SK-N-SH (cell line): ENCODE results near the gene KRTAP10-5. TPM values are rescaled to one million over a fixed set of nuclear protein-coding genes. Genes with fewer than 3 reads are reported as not detected.

Experiments
- CTCF ChIA-PET: fragments of 300-600, 350-600 bp; formaldehyde crosslinking; extraction: SDS; loops from one replicate; lab custom pipeline; 2021; lab: Yijun Ruan, JAX
- POLR2A ChIA-PET: fragments of 350-600 bp; sonication (Branson Sonifier 250); formaldehyde crosslinking; extraction: SDS; loops from one replicate; lab custom pipeline; 2020; ENCODE audit warnings: antibody characterized with exemption, inconsistent platforms; lab: Yijun Ruan, JAX
- DNase-seq: peaks from one replicate; pipeline ENCODE4 v3.0.0; 2012
- H2AFZ ChIP-seq: fragments of 200-600 bp; sonication (generic); 2 replicates; pipeline ENCODE4 v1.8.1; 2016; ENCODE audit warnings: antibody characterized with exemption, mild to moderate bottlenecking, low read depth
- H3F3A ChIP-seq: fragments of 200-600 bp; sonication (generic); replicated peaks from 2 replicates; pipeline ENCODE3; 2016; ENCODE audit warnings: antibody characterized with exemption, mild to moderate bottlenecking; ENCODE audit not compliant: insufficient read depth
- H3K27ac ChIP-seq, 2 experiments: fragments of 200-500 bp in 1 of 2; fragments of 200-600 bp in 1 of 2; sonication (Bioruptor generic) in 1 of 2; sonication (generic), shearing (Covaris generic) in 1 of 2; 2 replicates each; pipeline versions ENCODE4 v1.5.1 to v1.6.1; 2014 to 2016; ENCODE audit warnings: low read depth in 2 of 2, inconsistent platforms in 1 of 2, low read length in 1 of 2, mild to moderate bottlenecking in 1 of 2, mixed read lengths in 1 of 2
- H3K27me3 ChIP-seq: fragments of 200-600 bp; sonication (generic), shearing (Covaris generic); 2 replicates; pipeline ENCODE4 v1.6.1; 2016; ENCODE audit warnings: mixed run types; ENCODE audit not compliant: insufficient read depth
- H3K36me3 ChIP-seq, 2 experiments: fragments of 200-500 bp in 1 of 2; fragments of 200-600 bp in 1 of 2; sonication (Bioruptor generic) in 1 of 2; sonication (generic) in 1 of 2; replicated peaks in 1 of 2; 2 replicates each; pipeline versions ENCODE3 to v1.5.1; 2014 to 2016; ENCODE audit warnings: low read length in 1 of 2, mild to moderate bottlenecking in 1 of 2; ENCODE audit not compliant: insufficient read depth in 2 of 2, control insufficient read depth in 1 of 2
- H3K4me1 ChIP-seq, 2 experiments: fragments of 200-500 bp in 1 of 2; fragments of 200-600 bp in 1 of 2; sonication (Bioruptor generic) in 1 of 2; sonication (generic), shearing (Covaris generic) in 1 of 2; 2 replicates each; pipeline versions ENCODE4 v1.5.1 to v1.6.1; 2014 to 2016; ENCODE audit warnings: low read depth in 1 of 2, low read length in 1 of 2, mixed run types in 1 of 2; ENCODE audit not compliant: insufficient read depth in 2 of 2, control insufficient read depth in 1 of 2
- H3K4me2 ChIP-seq: fragments of 200-600 bp; sonication (generic), shearing (Covaris generic); 2 replicates; pipeline ENCODE4 v1.6.1; 2017; ENCODE audit warnings: mixed run types
- H3K4me3 ChIP-seq, 2 experiments: fragments of 200-500 bp in 1 of 2; fragments of 200-600 bp in 1 of 2; sonication (Bioruptor generic) in 1 of 2; sonication (generic), shearing (Covaris generic) in 1 of 2; 2 replicates each; pipeline versions ENCODE4 v1.5.1 to v1.8.1; 2014 to 2016; ENCODE audit warnings: low read depth in 2 of 2, inconsistent platforms in 1 of 2, low read length in 1 of 2, mild to moderate bottlenecking in 1 of 2, mixed read lengths in 1 of 2, moderate library complexity in 1 of 2
- H3K79me2 ChIP-seq: fragments of 200-600 bp; sonication (generic); 2 replicates; pipeline ENCODE4 v1.8.1; 2017; ENCODE audit warnings: mild to moderate bottlenecking; ENCODE audit not compliant: insufficient read depth
- H3K9ac ChIP-seq: fragments of 200-600 bp; sonication (generic); 2 replicates; pipeline ENCODE4 v1.6.1; 2017; ENCODE audit warnings: mixed run types
- H3K9me2 ChIP-seq: fragments of 200-600 bp; sonication (generic); 2 replicates; pipeline ENCODE4 v1.6.1; 2017; ENCODE audit warnings: mixed run types
- H3K9me3 ChIP-seq: fragments of 200-600 bp; sonication (generic); 2 replicates; pipeline ENCODE4 v1.6.1; 2017; ENCODE audit warnings: mixed run types, mild to moderate bottlenecking, moderate library complexity
- H4K20me1 ChIP-seq: fragments of 200-600 bp; sonication (generic); 2 replicates; pipeline ENCODE4 v1.6.1; 2017; ENCODE audit warnings: mild to moderate bottlenecking, mixed run types; ENCODE audit not compliant: insufficient read depth
- CHD2 ChIP-seq: fragments of 150-350 bp; IDR thresholded peaks from 2 replicates; pipeline ENCODE4 v1.6.1; 2018; ENCODE audit warnings: low read length; ENCODE audit not compliant: partially characterized antibody
- MEF2A ChIP-seq: IDR thresholded peaks from 2 replicates; pipeline ENCODE4 v1.4.0; 2012; ENCODE audit warnings: low read depth, borderline replicate concordance
- NRF1 ChIP-seq: IDR thresholded peaks from 2 replicates; pipeline ENCODE4 v1.6.1; 2012; ENCODE audit warnings: low read depth, mild to moderate bottlenecking, low read length
- RAD21 ChIP-seq: IDR thresholded peaks from 2 replicates; pipeline ENCODE4 v1.6.1; 2012; ENCODE audit warnings: mild to moderate bottlenecking, low read length
- RFX5 ChIP-seq: IDR thresholded peaks from 2 replicates; pipeline ENCODE4 v1.6.1; 2012; ENCODE audit warnings: mild to moderate bottlenecking, improper control_type of control experiment, low read length
- RXRA ChIP-seq: IDR thresholded peaks from 2 replicates; pipeline ENCODE4 v1.4.0; 2012; ENCODE audit warnings: low read depth, mild to moderate bottlenecking, borderline replicate concordance
- SMC3 ChIP-seq: IDR thresholded peaks from 2 replicates; pipeline ENCODE4 v1.6.1; 2012; ENCODE audit warnings: low read depth, low read length, improper control_type of control experiment
- TCF12 ChIP-seq: IDR thresholded peaks from 2 replicates; pipeline ENCODE4 v1.4.0; 2012
- TEAD4 ChIP-seq: IDR thresholded peaks from 2 replicates; pipeline ENCODE4 v1.4.0; 2012; ENCODE audit warnings: mild to moderate bottlenecking, borderline replicate concordance; ENCODE audit not compliant: insufficient read depth
- YY1 ChIP-seq: IDR thresholded peaks from 2 replicates; pipeline ENCODE4 v1.4.0; 2012; ENCODE audit warnings: low read depth, mild to moderate bottlenecking
- WGBS: methylation state at CpG from one replicate; pipeline ENCODE4 v1.1.6; 2017; ENCODE audit warnings: low lambda C conversion rate; 5-methylcytosine and 5-hydroxymethylcytosine counted together
- polyA plus RNA-seq, 3 experiments: library from polyadenylated mRNA; depleted of rRNA; stranded (reverse); fragments of >200 nt; gene quantifications; 2 replicates each; pipeline ENCODE4 v1.2.3, GENCODE V29; 2012
- TF ChIP-seq, protein P1 (sequence below): IDR thresholded peaks from 2 replicates; pipeline ENCODE4 v1.6.1; 2012; ENCODE audit warnings: mild to moderate bottlenecking, low read depth, low read length, moderate library complexity
- TF ChIP-seq, protein P2 (sequence below): fragments of 150-350 bp; IDR thresholded peaks from 2 replicates; pipeline ENCODE4 v1.6.1; 2017; ENCODE audit warnings: antibody characterized with exemption, low read length, low read depth, borderline replicate concordance

The KRTAP10-5 gene
- polyA plus RNA-seq, 1 of the 3 experiments (the other 2 are of a cell fraction): not detected

DNA sequence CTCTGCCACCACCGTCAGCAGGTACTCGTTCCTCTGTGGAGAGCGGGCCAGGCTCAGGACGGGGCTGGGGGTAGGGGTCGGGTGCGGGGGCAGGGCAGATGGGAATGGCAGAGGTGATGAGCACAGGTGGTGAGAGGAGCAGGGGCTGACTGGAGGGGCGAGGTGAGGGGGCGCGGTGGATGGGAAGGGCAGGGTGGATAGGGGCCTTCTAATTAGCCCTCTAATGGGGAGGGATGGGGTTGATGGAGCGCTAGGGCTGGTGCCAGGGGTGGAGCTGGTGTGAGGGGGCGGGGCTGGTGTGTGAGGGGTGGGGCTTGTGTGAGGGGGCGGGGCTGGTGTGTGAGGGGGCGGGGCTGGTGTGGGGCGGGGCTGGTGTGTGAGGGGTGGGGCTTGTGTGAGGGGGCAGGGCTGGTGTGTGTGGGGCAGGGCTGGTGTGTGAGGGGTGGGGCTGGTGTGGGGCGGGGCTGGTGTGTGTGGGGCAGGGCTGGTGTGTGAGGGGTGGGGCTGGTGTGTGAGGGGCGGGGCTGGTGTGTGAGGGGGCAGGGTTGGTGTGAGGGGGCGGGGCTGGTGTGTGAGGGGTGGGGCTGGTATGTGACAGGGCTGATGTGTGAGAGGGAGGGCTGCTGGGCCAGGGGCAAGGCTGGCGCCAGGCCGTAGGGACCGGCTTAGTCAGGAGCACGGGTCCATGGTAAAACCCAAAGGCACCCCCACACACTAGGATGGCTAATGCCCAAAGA, 46.3 kb downstream of the KRTAP10-5 start:
- no peak overlapping the region for H3K27ac ChIP-seq
- TF ChIP-seq, protein P1, sequence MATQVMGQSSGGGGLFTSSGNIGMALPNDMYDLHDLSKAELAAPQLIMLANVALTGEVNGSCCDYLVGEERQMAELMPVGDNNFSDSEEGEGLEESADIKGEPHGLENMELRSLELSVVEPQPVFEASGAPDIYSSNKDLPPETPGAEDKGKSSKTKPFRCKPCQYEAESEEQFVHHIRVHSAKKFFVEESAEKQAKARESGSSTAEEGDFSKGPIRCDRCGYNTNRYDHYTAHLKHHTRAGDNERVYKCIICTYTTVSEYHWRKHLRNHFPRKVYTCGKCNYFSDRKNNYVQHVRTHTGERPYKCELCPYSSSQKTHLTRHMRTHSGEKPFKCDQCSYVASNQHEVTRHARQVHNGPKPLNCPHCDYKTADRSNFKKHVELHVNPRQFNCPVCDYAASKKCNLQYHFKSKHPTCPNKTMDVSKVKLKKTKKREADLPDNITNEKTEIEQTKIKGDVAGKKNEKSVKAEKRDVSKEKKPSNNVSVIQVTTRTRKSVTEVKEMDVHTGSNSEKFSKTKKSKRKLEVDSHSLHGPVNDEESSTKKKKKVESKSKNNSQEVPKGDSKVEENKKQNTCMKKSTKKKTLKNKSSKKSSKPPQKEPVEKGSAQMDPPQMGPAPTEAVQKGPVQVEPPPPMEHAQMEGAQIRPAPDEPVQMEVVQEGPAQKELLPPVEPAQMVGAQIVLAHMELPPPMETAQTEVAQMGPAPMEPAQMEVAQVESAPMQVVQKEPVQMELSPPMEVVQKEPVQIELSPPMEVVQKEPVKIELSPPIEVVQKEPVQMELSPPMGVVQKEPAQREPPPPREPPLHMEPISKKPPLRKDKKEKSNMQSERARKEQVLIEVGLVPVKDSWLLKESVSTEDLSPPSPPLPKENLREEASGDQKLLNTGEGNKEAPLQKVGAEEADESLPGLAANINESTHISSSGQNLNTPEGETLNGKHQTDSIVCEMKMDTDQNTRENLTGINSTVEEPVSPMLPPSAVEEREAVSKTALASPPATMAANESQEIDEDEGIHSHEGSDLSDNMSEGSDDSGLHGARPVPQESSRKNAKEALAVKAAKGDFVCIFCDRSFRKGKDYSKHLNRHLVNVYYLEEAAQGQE: no peak
- no peak for TF ChIP-seq SMC3
- no peak for TF ChIP-seq CHD2
- no peak for TF ChIP-seq TCF12
- TF ChIP-seq NRF1: no peak
- TF ChIP-seq TEAD4: no peak
- TF ChIP-seq, protein P2, sequence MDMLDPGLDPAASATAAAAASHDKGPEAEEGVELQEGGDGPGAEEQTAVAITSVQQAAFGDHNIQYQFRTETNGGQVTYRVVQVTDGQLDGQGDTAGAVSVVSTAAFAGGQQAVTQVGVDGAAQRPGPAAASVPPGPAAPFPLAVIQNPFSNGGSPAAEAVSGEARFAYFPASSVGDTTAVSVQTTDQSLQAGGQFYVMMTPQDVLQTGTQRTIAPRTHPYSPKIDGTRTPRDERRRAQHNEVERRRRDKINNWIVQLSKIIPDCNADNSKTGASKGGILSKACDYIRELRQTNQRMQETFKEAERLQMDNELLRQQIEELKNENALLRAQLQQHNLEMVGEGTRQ: no peak
- TF ChIP-seq YY1: no peak
- TF ChIP-seq, all 33 proteins: peak for 0
- Histone ChIP-seq H3K36me3 (no peaks in the 10 kb centered on the region), H4K20me1 (no peaks in the 10 kb centered on the region), H3K4me3 (no peak overlapping the region), H3K9me2 (no peaks in the 10 kb centered on the region), H3K27me3 (peaks cover 35% of the 10 kb centered on the region; the same call in 1 of the 2 replicates), H3F3A (no peaks in the 10 kb centered on the region), H2AFZ (no peak overlapping the region), H3K79me2 (no peaks in the 10 kb centered on the region), H3K9me3 (no peaks in the 10 kb centered on the region), H3K4me1 (no peaks in the 10 kb centered on the region; a peak in 1 of 4 replicates), H3K9ac (no peak overlapping the region), H3K4me2 (no peak overlapping the region)
- CTCF ChIA-PET: no interaction called here
- DNase-seq: peak; percentile 62
- POLR2A ChIA-PET: no interaction called here
- WGBS: 50% methylated on average over 16 of the region's 21 CpGs

DNA sequence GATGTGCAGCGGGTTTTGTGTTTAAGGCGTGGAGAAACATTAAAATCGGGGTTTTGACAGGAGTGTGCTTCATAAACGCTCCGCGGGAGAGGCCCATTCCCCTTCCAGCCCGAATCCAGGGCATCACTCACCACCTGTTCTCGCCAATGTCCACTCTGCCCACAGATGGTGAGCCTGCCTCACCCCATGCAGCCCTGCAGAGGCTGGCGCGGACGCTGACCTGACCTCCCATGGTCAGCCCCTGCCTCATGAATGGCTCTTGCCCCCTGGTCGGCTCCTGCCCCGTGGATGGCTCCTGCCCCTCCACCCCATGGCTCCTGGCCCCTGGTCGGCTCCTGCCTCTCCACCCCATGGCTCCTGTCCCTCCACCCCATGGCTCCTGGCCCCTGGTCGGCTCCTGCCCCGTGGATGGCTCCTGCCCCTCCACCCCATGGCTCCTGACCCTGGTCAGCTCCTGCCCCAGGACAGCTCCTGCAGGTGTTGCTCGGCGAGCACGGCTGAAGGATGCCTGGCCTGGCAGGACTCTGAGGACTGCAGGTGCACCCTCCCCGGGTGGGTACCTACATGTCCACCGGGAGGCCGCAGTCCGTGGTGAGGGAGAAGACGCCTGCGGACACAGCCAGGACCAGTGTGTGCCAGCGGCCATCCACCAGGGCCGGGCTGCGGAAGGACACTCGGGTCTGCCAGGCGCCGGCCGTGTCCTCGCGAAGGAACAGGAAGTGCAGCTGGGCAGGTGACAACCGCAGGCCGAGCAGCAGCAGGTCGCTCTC, 47.1 kb downstream of the KRTAP10-5 start:
- Histone ChIP-seq H2AFZ (no peak overlapping the region), H3K4me3 (no peak overlapping the region), H3K9me3 (no peaks in the 10 kb centered on the region), H3K36me3 (no peaks in the 10 kb centered on the region), H3K27ac (no peak overlapping the region), H3K4me2 (no peak overlapping the region), H3F3A (no peaks in the 10 kb centered on the region), H3K27me3 (peaks cover 35% of the 10 kb centered on the region; the same call in 1 of the 2 replicates), H3K4me1 (no peaks in the 10 kb centered on the region; a peak in 1 of 4 replicates), H3K9me2 (no peaks in the 10 kb centered on the region), H3K79me2 (no peaks in the 10 kb centered on the region), H3K9ac (no peak overlapping the region), H4K20me1 (no peaks in the 10 kb centered on the region)
- POLR2A ChIA-PET: no interaction called here
- CTCF ChIA-PET: no interaction called here
- TF ChIP-seq RFX5: no peak
- no peak for TF ChIP-seq RXRA
- TF ChIP-seq TCF12: no peak
- no peak for TF ChIP-seq RAD21
- TF ChIP-seq NRF1: no peak
- TF ChIP-seq MEF2A: no peak
- no peak for DNase-seq
- 55% methylated on average over 24 of the region's 37 CpGs for WGBS
